ENCODE measurements around the gene TRPT1.

DNA sequence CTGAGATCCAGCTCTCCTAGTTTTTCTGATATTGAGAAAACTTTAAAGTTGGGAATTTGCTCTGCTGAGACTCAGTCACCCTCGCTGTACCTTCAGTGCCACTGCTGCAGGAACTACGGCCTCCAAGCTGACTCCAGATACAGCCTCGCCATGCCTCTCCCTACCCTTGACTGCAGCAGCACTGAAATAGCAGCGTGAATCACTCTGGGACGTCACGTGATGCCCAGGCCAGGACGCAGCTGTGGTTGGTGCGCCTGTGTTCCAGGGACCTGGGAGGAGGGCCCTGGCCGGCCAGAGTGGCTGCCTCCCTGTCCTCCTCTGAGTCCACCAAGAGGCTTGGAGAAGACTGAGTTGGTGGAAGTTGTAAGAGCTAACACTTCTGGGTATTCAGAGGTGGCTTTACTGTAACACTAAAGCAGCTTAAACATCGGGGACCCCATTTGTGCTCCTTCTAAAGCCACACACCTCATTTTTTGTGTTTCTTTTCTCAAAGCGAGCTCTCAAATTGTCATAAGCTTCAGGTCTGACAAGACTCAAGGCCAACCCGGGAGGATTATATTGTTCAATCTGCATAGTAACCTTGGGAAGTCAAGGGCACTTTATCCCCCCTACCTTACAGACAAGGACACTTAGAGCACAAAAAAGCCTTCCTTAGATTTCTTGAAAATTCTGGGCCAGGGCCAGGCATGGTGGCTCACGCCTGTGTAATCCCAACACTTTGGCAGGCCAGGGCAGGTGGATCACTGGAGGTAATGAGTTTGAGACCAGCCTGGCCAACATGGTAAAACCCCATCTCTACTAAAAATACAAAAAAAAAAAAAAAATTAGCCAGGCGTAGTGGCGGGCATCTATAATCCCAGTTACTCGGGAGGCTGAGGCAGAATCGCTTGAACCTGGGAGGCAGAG is 44.2 kb downstream of the TRPT1 start:
- TF ChIP-seq RB1 (IDR thresholded peaks at IDR 0.05; ENCODE audit: low read depth) (no peak; the same call in 1 of the 2 replicates), ZNF133 (CRISPR knock-in tag; IDR thresholded peaks at IDR 0.05) (no peak), POLR2A (conservative IDR thresholded peaks at IDR 0.05) (peak; percentile 67), ZNF324 (CRISPR knock-in tag; IDR thresholded peaks at IDR 0.05) (no peak), POLR2AphosphoS5 (IDR thresholded peaks at IDR 0.05; ENCODE audit: control insufficient read depth, insufficient read depth, low read depth, low read length) (peak; percentile 82), POLR2H (tag; IDR thresholded peaks at IDR 0.05; ENCODE audit: low read depth) (no peak), CREB1 (IDR thresholded peaks at IDR 0.05) (no peak), CREB1 (CRISPR knock-in tag; IDR thresholded peaks at IDR 0.05) (peak; percentile 65), RFX5 (IDR thresholded peaks at IDR 0.05; ENCODE audit: low read depth, low read length) (no peak), EP300 (IDR thresholded peaks at IDR 0.05; ENCODE audit: low read length) (no peak), KAT7 (CRISPR knock-in tag; IDR thresholded peaks at IDR 0.05; ENCODE audit: borderline replicate concordance) (no peak; the same call in 1 of the 2 replicates), ELF1 (tag; IDR thresholded peaks at IDR 0.05) (no peak), TGIF2 (CRISPR knock-in tag; IDR thresholded peaks at IDR 0.05) (no peak)
- TF ChIP-seq, protein P1, sequence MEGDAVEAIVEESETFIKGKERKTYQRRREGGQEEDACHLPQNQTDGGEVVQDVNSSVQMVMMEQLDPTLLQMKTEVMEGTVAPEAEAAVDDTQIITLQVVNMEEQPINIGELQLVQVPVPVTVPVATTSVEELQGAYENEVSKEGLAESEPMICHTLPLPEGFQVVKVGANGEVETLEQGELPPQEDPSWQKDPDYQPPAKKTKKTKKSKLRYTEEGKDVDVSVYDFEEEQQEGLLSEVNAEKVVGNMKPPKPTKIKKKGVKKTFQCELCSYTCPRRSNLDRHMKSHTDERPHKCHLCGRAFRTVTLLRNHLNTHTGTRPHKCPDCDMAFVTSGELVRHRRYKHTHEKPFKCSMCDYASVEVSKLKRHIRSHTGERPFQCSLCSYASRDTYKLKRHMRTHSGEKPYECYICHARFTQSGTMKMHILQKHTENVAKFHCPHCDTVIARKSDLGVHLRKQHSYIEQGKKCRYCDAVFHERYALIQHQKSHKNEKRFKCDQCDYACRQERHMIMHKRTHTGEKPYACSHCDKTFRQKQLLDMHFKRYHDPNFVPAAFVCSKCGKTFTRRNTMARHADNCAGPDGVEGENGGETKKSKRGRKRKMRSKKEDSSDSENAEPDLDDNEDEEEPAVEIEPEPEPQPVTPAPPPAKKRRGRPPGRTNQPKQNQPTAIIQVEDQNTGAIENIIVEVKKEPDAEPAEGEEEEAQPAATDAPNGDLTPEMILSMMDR (IDR thresholded peaks at IDR 0.05 in 2 of 3, conservative IDR thresholded peaks at IDR 0.05 in 1 of 3; ENCODE audit: insufficient read depth in 2 of 3, low read depth in 1 of 3, low read length in 3 of 3), result no peak
- TF ChIP-seq, protein P2, sequence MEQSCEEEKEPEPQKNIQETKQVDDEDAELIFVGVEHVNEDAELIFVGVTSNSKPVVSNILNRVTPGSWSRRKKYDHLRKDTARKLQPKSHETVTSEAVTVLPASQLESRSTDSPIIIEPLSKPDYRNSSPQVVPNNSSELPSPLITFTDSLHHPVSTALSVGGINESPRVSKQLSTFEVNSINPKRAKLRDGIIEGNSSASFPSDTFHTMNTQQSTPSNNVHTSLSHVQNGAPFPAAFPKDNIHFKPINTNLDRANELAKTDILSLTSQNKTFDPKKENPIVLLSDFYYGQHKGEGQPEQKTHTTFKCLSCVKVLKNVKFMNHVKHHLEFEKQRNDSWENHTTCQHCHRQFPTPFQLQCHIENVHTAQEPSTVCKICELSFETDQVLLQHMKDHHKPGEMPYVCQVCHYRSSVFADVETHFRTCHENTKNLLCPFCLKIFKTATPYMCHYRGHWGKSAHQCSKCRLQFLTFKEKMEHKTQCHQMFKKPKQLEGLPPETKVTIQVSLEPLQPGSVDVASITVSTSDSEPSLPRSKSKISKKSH (CRISPR knock-in tag; IDR thresholded peaks at IDR 0.05), result no peak
